H1 (cell line): ENCODE results near the gene HJURP. TPM values are rescaled to one million over a fixed set of nuclear protein-coding genes. Genes with fewer than 3 reads are reported as not detected.

Experiments used
- CTCF ChIA-PET: fragments of 300-600 bp; sonication (Branson Sonifier 250); formaldehyde crosslinking; loops from one replicate; lab custom pipeline; 2021; ENCODE audit not compliant: partially characterized antibody; lab: Charles Lee
- POLR2A ChIA-PET: fragments of 300-600 bp; sonication (Branson Sonifier 250); formaldehyde crosslinking; loops from one replicate; lab custom pipeline; 2021; ENCODE audit warnings: inconsistent platforms; ENCODE audit not compliant: partially characterized antibody; lab: Charles Lee
- DNase-seq, 2 experiments: peaks; one replicate each; pipeline versions ENCODE4 v3.0.0 to v3.0.0-alpha.2; 2010 to 2022; ENCODE audit warnings: low spot score in 2 of 2, low read depth in 1 of 2, mixed read lengths in 1 of 2
- FAIRE-seq: peaks from 2 replicates; lab custom pipeline; 2011; peaks lifted over from hg19 to GRCh38; lab: Jason Lieb, UNC
- H2AFZ ChIP-seq: 2 replicates; pipeline ENCODE4 v1.8.1; 2012; ENCODE audit warnings: low read length, inconsistent platforms
- H2AK5ac ChIP-seq: 2 replicates; pipeline ENCODE4 v1.6.1; 2013; ENCODE audit warnings: low read depth, low read length
- H2BK120ac ChIP-seq: replicated peaks from 2 replicates; pipeline ENCODE3; 2013; ENCODE audit warnings: low read depth, low read length, inconsistent platforms
- H2BK12ac ChIP-seq: 2 replicates; pipeline ENCODE4 v1.6.1; 2013; ENCODE audit warnings: low read depth, low read length
- H2BK15ac ChIP-seq: 2 replicates; pipeline ENCODE4 v1.6.1; 2013; ENCODE audit warnings: low read length
- H2BK20ac ChIP-seq: 2 replicates; pipeline ENCODE4 v1.6.1; 2013; ENCODE audit warnings: low read length
- H2BK5ac ChIP-seq: 2 replicates; pipeline ENCODE4 v1.6.1; 2013; ENCODE audit warnings: low read depth, low read length
- H3K14ac ChIP-seq: 2 replicates; pipeline ENCODE4 v1.6.1; 2013; ENCODE audit warnings: inconsistent platforms; ENCODE audit not compliant: insufficient read length
- H3K18ac ChIP-seq: 2 replicates; pipeline ENCODE4 v1.6.1; 2013; ENCODE audit warnings: low read length; ENCODE audit errors: extremely low read depth
- H3K23ac ChIP-seq: 2 replicates; pipeline ENCODE4 v1.6.1; 2013; ENCODE audit warnings: inconsistent platforms; ENCODE audit not compliant: insufficient read length
- H3K23me2 ChIP-seq: 2 replicates; pipeline ENCODE4 v1.6.1; 2013; ENCODE audit warnings: low read depth, low read length
- H3K27ac ChIP-seq: 2 replicates; pipeline ENCODE4 v1.6.1; 2011; ENCODE audit warnings: low read depth, low read length, inconsistent platforms
- H3K27me3 ChIP-seq, 4 experiments: replicated peaks in 1 of 4; 1 replicate in 1 of 4; 2 replicates in 3 of 4; pipeline versions ENCODE4 v1.6.1 to v1.8.1; 2011 to 2013; ENCODE audit warnings: low read length in 3 of 4, mild to moderate bottlenecking in 3 of 4, inconsistent platforms in 2 of 4, mixed read lengths in 2 of 4, moderate library complexity in 1 of 4; ENCODE audit not compliant: control insufficient read depth in 3 of 4, insufficient read depth in 3 of 4; ENCODE audit errors: extremely low read depth in 1 of 4
- H3K36me3 ChIP-seq, 4 experiments: 2 replicates each; pipeline versions ENCODE4 v1.6.1 to v1.8.1; 2011 to 2013; ENCODE audit warnings: mild to moderate bottlenecking in 4 of 4, low read length in 3 of 4, moderate library complexity in 2 of 4, control low read depth in 1 of 4, inconsistent platforms in 1 of 4; ENCODE audit not compliant: insufficient read depth in 4 of 4, control insufficient read depth in 2 of 4
- H3K4ac ChIP-seq: replicated peaks from 2 replicates; pipeline ENCODE3; 2013; ENCODE audit warnings: low read length, low read depth, mixed read lengths, inconsistent platforms; ENCODE audit not compliant: insufficient read length
- H3K4me1 ChIP-seq, 4 experiments: replicated peaks in 1 of 4; 1 replicate in 1 of 4; 2 replicates in 3 of 4; pipeline versions ENCODE4 v1.6.1 to v1.8.1; 2011 to 2013; ENCODE audit warnings: low read length in 3 of 4, inconsistent platforms in 2 of 4, mixed read lengths in 1 of 4; ENCODE audit not compliant: insufficient read depth in 4 of 4, control insufficient read depth in 3 of 4
- H3K4me2 ChIP-seq, 2 experiments: 2 replicates each; pipeline versions ENCODE4 v1.6.1 to v1.8.1; 2011 to 2013; ENCODE audit warnings: low read depth in 2 of 2, low read length in 2 of 2, control low read depth in 1 of 2, inconsistent platforms in 1 of 2, mild to moderate bottlenecking in 1 of 2; ENCODE audit not compliant: insufficient read depth in 1 of 2
- H3K4me3 ChIP-seq, 4 experiments: fragments of 200-600, 300-600 bp in 1 of 4; sonication (generic), shearing (Covaris generic), sonication (Bioruptor Twin) in 1 of 4; 2 replicates each; pipeline versions ENCODE4 v1.5.1 to v1.8.1; 2011 to 2016; ENCODE audit warnings: low read length in 4 of 4, low read depth in 3 of 4, control low read depth in 2 of 4, inconsistent platforms in 2 of 4, mild to moderate bottlenecking in 2 of 4, mixed read lengths in 1 of 4, moderate library complexity in 1 of 4; ENCODE audit not compliant: insufficient read depth in 2 of 4; ENCODE audit errors: extremely low read depth in 1 of 4
- H3K56ac ChIP-seq: replicated peaks from 2 replicates; pipeline ENCODE3; 2013; ENCODE audit warnings: low read depth, mild to moderate bottlenecking, mixed read lengths, low read length, inconsistent platforms; ENCODE audit not compliant: insufficient read length
- H3K79me1 ChIP-seq: 2 replicates; pipeline ENCODE4 v1.6.1; 2013; ENCODE audit warnings: low read depth, low read length, control low read depth
- H3K79me2 ChIP-seq, 2 experiments: 2 replicates each; pipeline versions ENCODE4 v1.6.1 to v1.8.1; 2012 to 2013; ENCODE audit warnings: low read length in 2 of 2, mild to moderate bottlenecking in 2 of 2, inconsistent platforms in 1 of 2; ENCODE audit not compliant: insufficient read depth in 2 of 2, control insufficient read depth in 1 of 2
- H3K9ac ChIP-seq, 4 experiments: replicated peaks in 1 of 4; 1 replicate in 1 of 4; 2 replicates in 3 of 4; pipeline versions ENCODE4 v1.6.1 to v1.8.1; 2011 to 2013; ENCODE audit warnings: low read depth in 3 of 4, low read length in 3 of 4, control low read depth in 2 of 4, mild to moderate bottlenecking in 2 of 4, moderate library complexity in 2 of 4, inconsistent platforms in 1 of 4; ENCODE audit errors: extremely low read depth in 1 of 4
- H3K9me3 ChIP-seq, 2 experiments: 2 replicates each; pipeline versions ENCODE4 v1.6.1 to v1.8.1; 2012 to 2013; ENCODE audit warnings: mild to moderate bottlenecking in 2 of 2, moderate library complexity in 2 of 2, control low read depth in 1 of 2, inconsistent platforms in 1 of 2, low read depth in 1 of 2, low read length in 1 of 2, mixed read lengths in 1 of 2; ENCODE audit not compliant: insufficient read depth in 2 of 2
- H4K20me1 ChIP-seq, 2 experiments: replicated peaks in 1 of 2; 2 replicates each; pipeline versions ENCODE3 to v1.8.1; 2011 to 2013; ENCODE audit warnings: inconsistent platforms in 2 of 2, low read length in 2 of 2, mild to moderate bottlenecking in 1 of 2; ENCODE audit not compliant: insufficient read depth in 2 of 2, control insufficient read depth in 1 of 2
- H4K5ac ChIP-seq: 2 replicates; pipeline ENCODE4 v1.6.1; 2013; ENCODE audit warnings: low read length, low read depth, mixed read lengths, inconsistent platforms; ENCODE audit not compliant: insufficient read length
- H4K8ac ChIP-seq: 2 replicates; pipeline ENCODE4 v1.8.0; 2013; ENCODE audit warnings: mild to moderate bottlenecking, moderate library complexity, low read length, inconsistent platforms; ENCODE audit not compliant: insufficient read depth; ENCODE audit errors: extremely low read depth
- H4K91ac ChIP-seq: replicated peaks from 2 replicates; pipeline ENCODE3; 2013; ENCODE audit warnings: low read length, mixed read lengths, inconsistent platforms; ENCODE audit not compliant: insufficient read length
- ATF3 ChIP-seq: IDR thresholded peaks from 2 replicates; pipeline ENCODE4 v1.6.1; 2011; ENCODE audit warnings: low read depth, mild to moderate bottlenecking, low read length; ENCODE audit not compliant: insufficient read depth
- CBX8 ChIP-seq: fragments of 300-800, 300-1000 bp; sonication (generic); IDR thresholded peaks from 2 replicates; pipeline ENCODE4 v1.7.1; 2016; ENCODE audit warnings: low read depth, low read length, borderline replicate concordance
- EP300 ChIP-seq, 2 experiments: IDR thresholded peaks; 1 replicate in 1 of 2; 2 replicates in 1 of 2; pipeline ENCODE4 v1.6.1; 2011 to 2012; ENCODE audit warnings: low read depth in 2 of 2, low read length in 2 of 2, mild to moderate bottlenecking in 2 of 2, borderline replicate concordance in 1 of 2, inconsistent platforms in 1 of 2, moderate library complexity in 1 of 2
- RAD21 ChIP-seq, 2 experiments: IDR thresholded peaks in 1 of 2; conservative IDR thresholded peaks in 1 of 2; 2 replicates each; pipeline ENCODE4 v1.6.1; 2011; ENCODE audit warnings: low read depth in 2 of 2, low read length in 2 of 2, improper control_type of control experiment in 1 of 2, inconsistent platforms in 1 of 2, mild to moderate bottlenecking in 1 of 2, moderate library complexity in 1 of 2
- SP2 ChIP-seq: IDR thresholded peaks from 2 replicates; pipeline ENCODE4 v1.6.1; 2012; ENCODE audit warnings: mild to moderate bottlenecking, low read length, inconsistent platforms
- TAF7 ChIP-seq: optimal IDR thresholded peaks from 2 replicates; pipeline ENCODE3; 2011; ENCODE audit warnings: low read depth, mild to moderate bottlenecking, inconsistent platforms, low read length, moderate library complexity, borderline replicate concordance
- WGBS, 2 experiments: shearing (Covaris generic) in 1 of 2; methylation state at CpG; one replicate each; pipeline versions ENCODE4 v1.1.6 to v1.1.7; 2013 to 2015; ENCODE audit warnings: low lambda C conversion rate in 2 of 2, mixed read lengths in 2 of 2, inconsistent platforms in 1 of 2, low coverage in 1 of 2, missing lambda C conversion rate in 1 of 2; ENCODE audit not compliant: insufficient replicate concordance in 2 of 2, insufficient coverage in 1 of 2, insufficient read length in 1 of 2; ENCODE audit errors: extremely low coverage in 1 of 2, missing lambda C conversion rate in 1 of 2; 5-methylcytosine and 5-hydroxymethylcytosine counted together
- polyA plus RNA-seq, 7 experiments: library from polyadenylated mRNA; depleted of rRNA in 3 of 7; stranded (reverse) in 5 of 7; unstranded in 2 of 7; fragments of >200 nt in 5 of 7; fragments of 200-250 nt in 2 of 7; gene quantifications; 1 replicate in 5 of 7; 2 replicates in 1 of 7; 4 replicates in 1 of 7; pipeline versions ENCODE4 v1.2.1 to v1.2.3, GENCODE V29; 2011 to 2013; ENCODE audit warnings: missing spikeins in 2 of 7, mixed read lengths in 2 of 7
- total RNA-seq: library from RNA; stranded (reverse); fragmentation: NEBNext Ultra II Directional; extraction: Animal tissue kit (Norgen Biotek cat#: 25700); gene quantifications from 2 replicates; pipeline ENCODE4 v1.2.1, GENCODE V29; 2021

Gene HJURP
- total and polyA plus RNA-seq, 2 of the 8 experiments (the other 6 are each of a cell fraction or from before 2014, with no cell fraction given): 49.3 to 60.5 TPM

GRCh38 chr2:233828546-233829192 lies 25.7 kb downstream of the HJURP start:
- 92% methylated on average over 22 of the region's 24 CpGs; no CpG with 5 or more reads in 1 of the 2 experiments for WGBS, 2 experiments
- CTCF ChIA-PET: interaction anchor here (0.6 to 5.3 kb wide), 4 partner anchors 36 to 385 kb away, joined by 3 to 35 read pairs (median 4); no protein-coding TSS in a partner anchor
- no peak for DNase-seq

More at GRCh38 chr2:233828546-233829192, 25.7 kb downstream of the HJURP start:
- Histone ChIP-seq H3K23ac (no peak overlapping the region), H3K4me1 (no peaks in the 10 kb centered on the region), H3K79me2 (no peaks in the 10 kb centered on the region), H3K27ac (no peak overlapping the region), H3K27me3 (no peaks in the 10 kb centered on the region), H2AK5ac (no peak overlapping the region), H4K8ac (peak overlapping the region; percentile 45; the same call in 1 of the 2 replicates), H3K23me2 (no peaks in the 10 kb centered on the region), H2BK20ac (no peak overlapping the region), H3K14ac (no peak overlapping the region), H4K5ac (no peak overlapping the region), H3K9ac (no peak overlapping the region), H3K4me3 (no peak overlapping the region), H2AFZ (no peak overlapping the region; the same call in 1 of the 2 replicates), H2BK12ac (no peak overlapping the region), H3K18ac (no peak overlapping the region), H4K20me1 (no peaks in the 10 kb centered on the region), H2BK15ac (no peak overlapping the region), H2BK5ac (no peak overlapping the region), H3K4ac (no peak overlapping the region), H4K91ac (no peak overlapping the region), H3K56ac (no peak overlapping the region), H3K36me3 (no peaks in the 10 kb centered on the region), H3K9me3 (no peaks in the 10 kb centered on the region), H3K79me1 (no peaks in the 10 kb centered on the region), H3K4me2 (no peak overlapping the region), H2BK120ac (no peak overlapping the region)
- no peak for FAIRE-seq
- TF ChIP-seq CBX8 (no peak), RAD21 (IDR thresholded peaks at IDR 0.05 in 1 of 2, conservative IDR thresholded peaks at IDR 0.05 in 1 of 2; ENCODE audit: low read depth in 2 of 2, low read length in 2 of 2) (no peak), EP300 (IDR thresholded peaks at IDR 0.05; ENCODE audit: borderline replicate concordance in 1 of 2, low read depth in 2 of 2, low read length in 2 of 2) (no peak), SP2 (no peak), TAF7 (no peak), ATF3 (no peak)
- POLR2A ChIA-PET: no interaction called here
